HL-60 (cell line): ENCODE results near the gene DLX6.

Experiments
- CTCF ChIP-seq: IDR thresholded peaks from one replicate; pipeline ENCODE4 v1.5.1; 2011; ENCODE audit warnings: low read length, control low read depth, inconsistent platforms; ENCODE audit not compliant: insufficient read depth
- GABPA ChIP-seq: IDR thresholded peaks from 2 replicates; pipeline ENCODE4 v1.6.1; 2012; ENCODE audit warnings: low read depth
- POLR2AphosphoS5 ChIP-seq: IDR thresholded peaks from 2 replicates; pipeline ENCODE4 v1.6.1; 2012; ENCODE audit warnings: low read depth
- REST ChIP-seq: IDR thresholded peaks from 2 replicates; pipeline ENCODE4 v1.6.1; 2012; ENCODE audit warnings: low read depth; ENCODE audit not compliant: insufficient replicate concordance
- SPI1 ChIP-seq: IDR thresholded peaks from 2 replicates; pipeline ENCODE4 v1.6.1; 2012; ENCODE audit warnings: low read depth, mild to moderate bottlenecking, borderline replicate concordance

GRCh38 chr7:97011536-97012364 is 6.4 kb downstream of the DLX6 start:
- TF ChIP-seq GABPA = no peak
- no peak for TF ChIP-seq POLR2AphosphoS5
- TF ChIP-seq CTCF = no peak
- no peak for TF ChIP-seq REST
- TF ChIP-seq SPI1 = no peak
